ENCODE results near the gene RTRAF.
A peak's percentile ranks its signal among the peaks of the same experiment; 100 is the strongest.

RTRAF gene

GRCh38 chr14:51996148-51996746, 6.9 kb downstream of the RTRAF start:
- peak; percentile 33 for DNase-seq

DNA sequence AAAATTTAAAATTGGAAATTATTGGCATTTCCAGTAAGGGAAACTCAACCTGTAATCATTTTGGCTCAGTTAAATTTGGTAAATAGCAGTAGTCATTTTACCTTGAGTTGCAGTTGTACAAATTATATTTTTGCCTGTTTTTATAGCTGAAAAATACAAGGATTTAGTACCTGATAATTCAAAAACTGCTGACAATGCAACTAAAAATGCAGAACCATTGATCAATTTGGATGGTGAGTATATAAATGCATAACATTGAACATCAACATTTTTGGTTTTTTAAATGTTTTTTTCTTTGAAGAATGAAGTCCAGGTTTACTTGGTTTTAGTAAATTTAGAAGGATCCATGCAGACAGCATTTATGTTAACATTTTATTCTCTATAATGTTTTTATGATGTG, 9.0 kb downstream of the RTRAF start:
- DNase-seq = no peak

DNA sequence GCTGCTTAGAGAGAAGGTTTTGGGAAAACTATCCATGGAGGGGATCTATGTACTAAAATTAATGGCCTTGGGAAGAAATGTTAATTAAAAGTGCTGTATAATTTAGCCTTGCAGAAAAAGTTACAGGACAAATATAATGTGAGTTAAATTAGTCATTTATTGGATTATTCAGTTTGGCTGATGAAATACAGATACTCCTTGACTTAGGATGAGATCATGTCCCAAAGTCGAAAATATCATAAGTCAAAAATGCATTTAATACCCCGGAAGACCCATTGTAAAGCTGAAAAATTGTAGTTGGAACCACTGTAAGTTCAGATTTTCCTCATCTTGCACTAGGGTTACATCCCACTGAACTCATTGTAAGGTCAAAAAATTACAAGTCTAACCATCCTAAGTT, 9.7 kb downstream of the RTRAF start:
- no peak for DNase-seq

GRCh38 chr14:52000019-52000582, 10.8 kb downstream of the RTRAF start:
- no peak for DNase-seq

- no peak for DNase-seq
Observed at GRCh38 chr14:52000696-52001095, 11.3 kb downstream of the RTRAF start.

DNA sequence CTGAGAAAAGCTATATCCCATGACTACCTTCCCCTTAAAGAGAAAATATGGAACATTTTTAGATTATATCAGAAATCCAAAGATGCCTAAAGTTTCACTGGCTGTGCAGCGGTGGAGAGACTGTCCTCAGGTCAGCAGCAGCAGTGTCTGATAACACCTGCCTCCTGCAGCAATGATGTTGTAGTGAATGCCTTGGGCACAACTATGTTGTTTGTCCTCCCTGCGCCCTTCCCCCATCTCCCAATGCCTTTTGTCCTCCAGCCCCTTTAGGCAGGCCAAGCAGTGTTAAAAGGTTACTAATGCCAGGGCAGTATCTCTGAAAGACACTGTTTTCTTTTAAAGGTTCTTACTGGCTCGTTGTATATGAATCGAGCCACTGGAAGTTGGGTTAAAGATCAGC, 13.2 kb downstream of the RTRAF start:
- no peak for DNase-seq

DNA sequence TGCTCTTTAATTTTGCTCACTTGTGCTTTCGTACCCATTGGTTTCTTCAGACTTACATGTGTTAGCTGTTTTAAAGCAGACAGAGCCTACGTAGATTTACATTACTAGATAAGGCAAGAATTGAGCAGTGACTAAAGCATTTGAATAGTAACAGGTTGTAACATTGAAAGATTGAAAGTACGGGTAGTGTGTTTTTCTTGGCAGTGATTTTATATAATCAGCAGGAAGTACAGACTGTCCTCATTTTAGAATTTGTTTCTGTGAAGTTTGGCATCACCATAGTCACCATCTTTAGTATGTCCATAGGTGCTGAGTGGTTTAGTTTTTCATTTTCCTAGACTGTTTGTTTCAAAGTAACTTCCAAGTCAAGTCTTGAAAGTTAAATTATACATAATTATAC, 14.0 kb downstream of the RTRAF start:
- no peak for DNase-seq

DNA sequence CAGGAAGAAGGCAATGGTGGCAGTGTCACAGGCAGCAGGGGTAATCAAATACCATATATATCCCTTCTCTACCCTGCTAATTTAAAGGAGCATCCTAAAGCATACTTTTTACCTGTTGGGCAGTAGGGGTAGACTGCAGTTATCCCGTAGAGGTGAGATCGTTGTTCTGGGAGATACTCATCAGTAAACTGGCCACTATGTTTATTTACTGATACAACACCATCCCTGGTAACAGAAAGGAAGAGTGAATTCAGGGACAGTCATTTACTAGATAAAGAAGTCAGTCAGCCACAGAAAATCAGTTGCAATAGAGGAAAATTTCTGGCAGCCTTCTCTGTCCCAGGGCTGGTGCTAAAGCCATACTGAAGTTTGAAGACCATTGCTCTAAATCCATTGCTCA, 16.3 kb downstream of the RTRAF start:
- DNase-seq = no peak

GRCh38 chr14:52006361-52006760, 17.0 kb downstream of the RTRAF start:
- DNase-seq = no peak

DNA sequence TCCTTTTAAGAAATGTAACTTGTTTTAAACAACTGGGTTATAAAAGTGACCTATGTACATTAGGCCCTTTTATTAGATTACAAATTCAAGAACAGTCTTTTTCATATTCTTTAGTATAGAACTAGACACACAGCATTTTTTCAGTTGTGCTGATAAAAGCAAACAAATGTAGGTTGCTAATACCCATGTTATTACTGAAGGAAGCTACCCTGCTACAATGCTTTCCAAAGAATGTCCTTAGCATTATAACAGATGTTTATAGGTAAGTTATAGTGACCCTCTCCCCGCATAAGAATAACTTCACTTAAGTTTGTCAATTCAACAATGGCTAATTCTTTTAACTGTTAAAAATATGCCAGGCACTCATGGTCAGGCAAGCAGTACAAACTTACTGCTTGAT, 17.9 kb downstream of the RTRAF start:
- no peak for DNase-seq

DNA sequence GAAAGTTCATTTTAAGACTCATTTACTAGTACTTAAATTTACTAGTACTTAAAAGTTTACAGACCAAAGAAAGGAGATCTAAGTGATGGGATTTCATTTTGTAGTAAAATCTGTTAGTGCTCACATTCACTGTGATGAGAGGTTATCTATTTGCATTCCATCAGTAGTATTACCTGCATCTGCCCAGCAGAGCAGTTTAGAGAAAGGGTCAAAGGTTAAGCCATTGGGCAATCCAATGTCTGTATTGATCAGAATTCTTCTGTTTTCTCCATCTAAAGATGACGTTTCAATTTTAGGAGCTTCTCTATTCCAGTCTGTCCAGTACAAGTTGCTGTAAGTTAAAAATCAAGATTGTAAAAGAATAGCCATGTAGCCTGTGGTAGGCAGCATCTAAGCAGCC, 18.3 kb downstream of the RTRAF start:
- no peak for DNase-seq

DNA sequence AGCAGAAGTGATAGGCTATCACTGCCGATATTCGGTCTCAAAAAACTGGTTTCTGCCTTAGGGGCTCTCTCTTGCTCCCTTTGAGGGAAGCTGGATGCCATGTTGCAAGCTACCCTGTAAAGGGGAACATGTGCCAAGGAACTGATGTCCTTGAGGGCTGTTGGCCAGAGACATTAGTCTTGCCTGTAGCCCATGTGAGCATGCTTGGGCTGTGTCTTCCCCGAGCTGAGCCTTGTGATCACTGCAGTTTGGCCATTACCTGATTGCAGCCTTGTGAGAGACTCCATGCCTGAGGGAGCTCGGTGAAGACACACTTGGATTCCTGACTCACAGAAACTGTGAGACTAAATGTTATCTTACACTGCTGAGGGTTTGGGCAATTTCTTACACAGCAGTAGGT, 18.8 kb downstream of the RTRAF start:
- no peak for DNase-seq

DNA sequence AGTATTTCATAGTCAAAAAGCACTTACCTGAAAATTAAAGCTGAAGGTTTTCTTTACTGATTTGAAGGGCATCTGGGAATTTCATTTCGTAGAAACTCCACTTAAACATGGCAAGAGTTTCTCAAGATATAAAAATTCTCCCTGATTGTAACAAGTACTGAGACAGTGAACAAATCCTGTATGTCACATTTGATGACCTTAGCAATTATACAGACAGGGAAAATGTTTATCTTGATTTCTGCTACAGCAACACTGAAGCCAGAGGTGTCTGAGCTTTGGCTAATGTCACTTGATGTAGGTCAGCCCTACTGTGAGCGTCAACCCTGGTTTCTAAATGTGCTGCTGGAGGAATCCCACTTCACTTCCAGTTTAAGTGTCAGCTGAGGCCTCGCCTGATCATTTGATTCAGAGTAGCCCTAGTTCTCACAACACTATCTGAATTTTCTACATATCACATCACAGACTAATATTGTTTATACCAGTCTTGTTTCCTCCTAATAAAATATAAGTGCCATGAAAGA, 20.9 kb downstream of the RTRAF start:
- no peak for DNase-seq

DNA sequence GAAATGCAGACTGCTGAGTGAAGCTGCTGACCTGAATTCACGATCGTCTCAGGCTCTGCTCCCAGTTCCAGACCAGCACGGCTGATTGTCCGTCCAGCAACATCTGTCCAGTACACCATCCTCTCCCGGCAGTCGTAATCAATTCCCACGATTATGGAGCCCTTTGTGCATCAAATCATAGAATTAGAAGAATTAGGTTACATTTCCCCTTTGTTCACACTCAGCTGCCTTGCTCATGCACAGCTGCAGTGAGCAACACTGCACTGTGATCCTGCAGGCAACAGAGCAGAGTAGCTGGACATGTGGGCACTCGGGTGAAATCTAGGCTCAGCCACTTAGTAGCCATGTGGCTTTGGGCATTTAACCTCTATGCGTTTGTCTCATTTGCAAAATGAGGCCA, 22.2 kb downstream of the RTRAF start:
- no peak for DNase-seq

- no peak for DNase-seq
Observed at GRCh38 chr14:52012635-52013034, 23.3 kb downstream of the RTRAF start.

GRCh38 chr14:52013984-52014600, 24.7 kb downstream of the RTRAF start:
- DNase-seq = no peak

- no peak for DNase-seq
Observed at GRCh38 chr14:52014601-52015267, 25.4 kb downstream of the RTRAF start.

DNA sequence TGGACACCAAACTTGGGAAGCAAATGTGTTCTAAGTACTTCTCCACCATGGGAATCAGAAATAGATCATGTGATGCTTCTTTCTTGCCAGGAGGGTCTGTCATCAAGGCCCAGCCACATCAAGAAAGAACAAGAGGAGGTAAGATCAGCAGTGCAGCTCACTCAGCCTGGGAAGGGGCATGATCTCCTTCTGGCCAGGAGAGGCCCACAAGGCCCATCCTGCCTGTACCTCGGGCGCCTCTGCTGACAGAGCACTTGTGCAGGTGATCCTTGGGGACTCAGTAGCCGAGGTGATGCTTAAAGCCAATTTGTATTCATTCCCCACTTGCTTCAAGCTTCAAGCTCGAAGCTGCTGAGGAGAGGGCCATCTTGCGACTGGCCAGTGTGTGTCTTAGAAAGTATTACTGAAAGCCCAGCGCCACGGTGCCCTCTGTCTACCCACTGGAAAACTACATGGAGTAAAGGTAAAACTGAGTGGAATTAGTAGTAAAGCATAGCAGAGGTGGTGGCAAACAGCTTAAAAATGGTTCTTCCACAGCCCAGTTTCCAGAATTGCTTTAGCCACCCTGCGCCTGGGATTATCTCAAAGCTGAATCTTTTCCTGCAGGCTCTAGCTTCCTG, 26.2 kb downstream of the RTRAF start:
- DNase-seq = no peak

DNA sequence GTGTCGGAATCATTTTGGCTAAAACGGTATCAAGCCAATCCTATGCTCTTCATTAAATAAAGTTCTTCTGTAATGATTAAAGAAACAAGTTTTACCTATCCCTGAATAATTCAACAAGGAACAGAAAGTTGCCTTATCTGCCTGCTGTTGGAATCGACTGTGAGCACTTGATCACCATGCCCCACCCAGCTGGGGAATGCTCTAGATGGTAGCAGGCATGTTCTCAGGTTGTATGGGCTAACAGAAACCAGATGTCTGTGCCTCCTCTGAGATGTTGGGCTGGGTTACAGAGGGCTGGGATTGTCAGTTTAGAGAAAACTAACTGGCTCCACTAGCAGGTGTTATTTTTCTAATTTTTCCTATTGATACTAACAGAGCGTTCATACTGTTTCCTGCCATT, 28.9 kb downstream of the RTRAF start:
- DNase-seq = no peak

GRCh38 chr14:52018970-52019369, 29.6 kb downstream of the RTRAF start:
- no peak for DNase-seq

- no peak for DNase-seq
Observed at GRCh38 chr14:52020161-52020714, 30.9 kb downstream of the RTRAF start.

GRCh38 chr14:52020866-52021717, 31.7 kb downstream of the RTRAF start:
- DNase-seq = peak; percentile 18
